ENCODE measurements around the gene KLHL3. TPM values are rescaled to one million over a fixed set of nuclear protein-coding genes. Genes with fewer than 3 reads are reported as not detected.
"Not testable (repeated sequence)": the region's sequence is repeated elsewhere in the genome, so short reads cannot be mapped to it uniquely, and the experiment has no call there.

The KLHL3 gene
- polyA plus RNA-seq, 1 of the 3 experiments (the other 2 are of a cell fraction) = 3.8 TPM

- no peak for TF ChIP-seq REST (IDR thresholded peaks at IDR 0.05; ENCODE audit: low read depth, low read length)
- no peak for TF ChIP-seq JUND (IDR thresholded peaks at IDR 0.05)
- TF ChIP-seq TCF12 (IDR thresholded peaks at IDR 0.05) = no peak
- no peak for TF ChIP-seq TEAD4 (IDR thresholded peaks at IDR 0.05; ENCODE audit: borderline replicate concordance, insufficient read depth)
Observed at GRCh38 chr5:137782055-137782454, 46.2 kb upstream of the KLHL3 start (continued).

GRCh38 chr5:137778772-137779564 is 43.1 kb upstream of the KLHL3 start:
- no peak overlapping the region for H2AFZ ChIP-seq (ENCODE audit: low read depth)
- CTCF ChIA-PET = interaction anchor here (0.6 to 5.8 kb wide), 97 partner anchors 9 to 434 kb away, joined by 3 to 51 read pairs (median 5); partner anchors contain the start of genes CDC23, FAM13B, HNRNPA0 and KLHL3
- H3K4me3 ChIP-seq (ENCODE audit: low read depth in 2 of 2, low read length in 1 of 2) = no peak overlapping the region; a peak in 1 of 4 replicates
- H3K4me2 ChIP-seq = no peak overlapping the region
- H3F3A ChIP-seq (replicated peaks; ENCODE audit: insufficient read depth) = peaks cover 6% of the 10 kb centered on the region
- no peaks in the 10 kb centered on the region for H4K20me1 ChIP-seq (ENCODE audit: insufficient read depth)
- TF ChIP-seq GATA2 (CRISPR knock-in tag; IDR thresholded peaks at IDR 0.05) = no peak
- TF ChIP-seq SMC3 (IDR thresholded peaks at IDR 0.05; ENCODE audit: low read depth, low read length) = peak; percentile 61
- peak; percentile 81 for TF ChIP-seq RAD21 (IDR thresholded peaks at IDR 0.05; ENCODE audit: low read length)
- TF ChIP-seq FOXJ3 (CRISPR knock-in tag; IDR thresholded peaks at IDR 0.05) = no peak
- no peak for TF ChIP-seq EZH2phosphoT487 (IDR thresholded peaks at IDR 0.05; ENCODE audit: borderline replicate concordance, low read depth)
- TF ChIP-seq NFIC (IDR thresholded peaks at IDR 0.05; ENCODE audit: borderline replicate concordance) = no peak
- no peak for TF ChIP-seq ELF1 (IDR thresholded peaks at IDR 0.05)
- TF ChIP-seq CTCF (IDR thresholded peaks at IDR 0.05) = peak; percentile 83
- no peak for TF ChIP-seq MEF2A (IDR thresholded peaks at IDR 0.05; ENCODE audit: borderline replicate concordance, low read depth)
- TF ChIP-seq PBX3 (IDR thresholded peaks at IDR 0.05) = peak; percentile 49
- TF ChIP-seq MAX (IDR thresholded peaks at IDR 0.05; ENCODE audit: low read depth) = no peak
- TF ChIP-seq TCF12 (IDR thresholded peaks at IDR 0.05) = no peak
- H3K79me2 ChIP-seq (ENCODE audit: insufficient read depth) = no peaks in the 10 kb centered on the region
- 41% methylated on average over 2 of the region's 2 CpGs for WGBS (ENCODE audit: low lambda C conversion rate)
- no peaks in the 10 kb centered on the region for H3K36me3 ChIP-seq (replicated peaks in 1 of 2; ENCODE audit: control insufficient read depth in 1 of 2, insufficient read depth in 2 of 2, low read length in 1 of 2)
- peak; percentile 35 for DNase-seq
- no peak overlapping the region for H3K9ac ChIP-seq
- no peak overlapping the region for H3K27ac ChIP-seq (ENCODE audit: low read depth in 2 of 2, low read length in 1 of 2)
- H3K9me2 ChIP-seq = no peaks in the 10 kb centered on the region
- H3K9me3 ChIP-seq = no peaks in the 10 kb centered on the region
- POLR2A ChIA-PET = interaction anchor here (0.6 to 1.2 kb wide), 2 partner anchors 24 to 250 kb away, joined by 3 read pairs; partner anchors contain the start of gene HNRNPA0
- no peaks in the 10 kb centered on the region for H3K4me1 ChIP-seq (ENCODE audit: control insufficient read depth in 1 of 2, insufficient read depth in 2 of 2, low read depth in 1 of 2, low read length in 1 of 2)
- no peaks in the 10 kb centered on the region for H3K27me3 ChIP-seq (ENCODE audit: insufficient read depth)

DNA sequence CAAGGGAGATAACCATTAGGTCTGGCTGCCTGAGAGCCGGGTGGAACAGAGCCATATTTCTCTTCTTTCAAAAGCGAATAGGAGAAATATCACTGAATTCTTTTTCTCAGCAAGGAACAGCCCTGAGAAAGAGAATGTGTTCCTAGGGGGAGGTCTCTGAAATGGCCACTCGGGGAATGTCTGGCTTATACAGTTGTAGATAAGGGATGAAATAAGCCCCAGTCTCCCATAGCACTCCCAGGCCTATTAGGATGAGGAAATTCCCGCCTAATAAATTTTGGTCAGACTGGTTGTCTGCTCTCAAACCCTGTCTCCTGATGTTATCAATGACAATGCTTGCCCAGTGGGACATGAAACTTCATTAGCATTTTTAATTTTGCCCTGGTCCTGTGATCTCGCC is 32.0 kb upstream of the KLHL3 start:
- H3K4me1 ChIP-seq (ENCODE audit: control insufficient read depth in 1 of 2, insufficient read depth in 2 of 2, low read depth in 1 of 2, low read length in 1 of 2); H3K27me3 ChIP-seq (ENCODE audit: insufficient read depth); H3F3A ChIP-seq (replicated peaks; ENCODE audit: insufficient read depth); H3K9ac ChIP-seq; POLR2A ChIA-PET; H3K9me2 ChIP-seq; H4K20me1 ChIP-seq (ENCODE audit: insufficient read depth); H2AFZ ChIP-seq (ENCODE audit: low read depth); H3K27ac ChIP-seq (ENCODE audit: low read depth in 2 of 2, low read length in 1 of 2); H3K4me2 ChIP-seq; DNase-seq; H3K79me2 ChIP-seq (ENCODE audit: insufficient read depth); H3K4me3 ChIP-seq (ENCODE audit: low read depth in 2 of 2, low read length in 1 of 2); H3K9me3 ChIP-seq; H3K36me3 ChIP-seq (replicated peaks in 1 of 2; ENCODE audit: control insufficient read depth in 1 of 2, insufficient read depth in 2 of 2, low read length in 1 of 2): not testable (repeated sequence)
- CTCF ChIA-PET = interaction anchor here (3.4 kb wide), 1 partner anchor 11 kb away, joined by 36 read pairs; no protein-coding TSS in a partner anchor
- 74% methylated on average over 5 of the region's 5 CpGs for WGBS (ENCODE audit: low lambda C conversion rate)
